Activated CD8-positive, alpha-beta memory T cell treated with anti-CD3 and anti-CD28 coated beads for 48 hours (primary cell): Measurements from ENCODE around the gene NEURL1B.

Experiments used
- DNase-seq, 3 experiments: peaks; one replicate each; pipeline ENCODE4 v3.0.0-alpha.2; 2020; ENCODE audit warnings: low read depth in 2 of 3, low spot score in 2 of 3

The NEURL1B gene

DNA sequence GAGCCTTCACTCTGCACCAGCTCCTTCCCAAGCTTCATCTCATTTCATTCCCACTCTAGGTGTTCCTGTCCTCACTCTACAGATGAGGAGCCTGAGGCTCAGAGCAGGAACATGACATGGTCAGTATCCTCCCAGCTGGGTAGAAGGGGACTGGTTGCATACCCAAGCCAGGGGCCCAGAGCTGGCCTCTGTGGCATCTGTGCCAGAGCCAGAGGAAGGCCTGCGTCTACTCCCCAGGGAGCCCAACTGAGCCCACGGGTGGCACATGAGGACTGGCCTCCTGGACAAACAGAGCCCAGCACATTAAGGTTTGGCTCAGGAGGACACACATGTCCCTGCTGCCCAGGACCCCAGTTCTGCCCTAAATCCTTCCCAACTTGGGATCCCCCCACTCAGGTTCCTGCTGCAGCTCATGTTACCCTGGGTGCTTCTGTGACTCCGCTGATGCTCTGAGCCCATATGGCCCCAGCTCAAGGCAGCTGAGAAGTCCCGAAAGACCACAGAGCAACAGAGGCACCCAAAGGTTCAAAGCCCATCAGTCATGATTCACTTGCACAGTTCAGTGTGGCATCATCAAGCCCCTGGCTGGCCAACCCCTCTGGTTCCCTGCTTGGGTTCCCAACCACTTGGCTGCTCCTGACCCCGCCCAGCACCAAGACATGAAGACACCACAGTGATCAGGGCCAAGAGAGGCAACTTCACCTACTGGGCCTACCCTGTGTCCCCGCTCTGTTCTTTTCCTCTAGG lies 8.5 kb upstream of the NEURL1B start:
- no peak for DNase-seq

DNA sequence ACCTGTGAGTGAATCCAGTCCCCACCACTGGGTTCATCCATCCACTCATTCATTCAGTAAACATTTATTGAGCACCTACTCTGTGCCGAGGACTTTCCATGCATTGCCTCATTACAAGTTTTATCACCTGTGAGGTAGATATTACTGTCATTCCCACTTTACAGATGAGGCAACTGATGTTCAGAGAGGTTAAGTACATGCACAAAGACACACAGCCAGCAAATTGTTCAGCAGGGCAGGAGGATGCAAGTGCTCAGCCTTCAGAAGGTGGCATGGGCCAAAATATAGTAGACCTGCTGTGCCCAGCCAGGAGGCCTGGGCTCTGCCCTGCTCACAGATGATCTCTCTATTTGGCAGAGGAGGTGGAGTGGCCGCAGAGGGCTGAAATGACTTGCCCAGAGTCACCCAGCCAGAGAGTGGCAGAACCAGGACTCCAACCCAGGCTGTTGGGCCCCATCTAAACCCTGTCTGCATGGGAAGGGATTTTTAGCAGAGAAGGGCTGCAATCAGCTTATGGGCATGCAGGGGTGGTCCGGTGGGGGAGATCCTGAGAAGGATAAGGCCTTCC lies 7.6 kb upstream of the NEURL1B start:
- no peak for DNase-seq

DNA sequence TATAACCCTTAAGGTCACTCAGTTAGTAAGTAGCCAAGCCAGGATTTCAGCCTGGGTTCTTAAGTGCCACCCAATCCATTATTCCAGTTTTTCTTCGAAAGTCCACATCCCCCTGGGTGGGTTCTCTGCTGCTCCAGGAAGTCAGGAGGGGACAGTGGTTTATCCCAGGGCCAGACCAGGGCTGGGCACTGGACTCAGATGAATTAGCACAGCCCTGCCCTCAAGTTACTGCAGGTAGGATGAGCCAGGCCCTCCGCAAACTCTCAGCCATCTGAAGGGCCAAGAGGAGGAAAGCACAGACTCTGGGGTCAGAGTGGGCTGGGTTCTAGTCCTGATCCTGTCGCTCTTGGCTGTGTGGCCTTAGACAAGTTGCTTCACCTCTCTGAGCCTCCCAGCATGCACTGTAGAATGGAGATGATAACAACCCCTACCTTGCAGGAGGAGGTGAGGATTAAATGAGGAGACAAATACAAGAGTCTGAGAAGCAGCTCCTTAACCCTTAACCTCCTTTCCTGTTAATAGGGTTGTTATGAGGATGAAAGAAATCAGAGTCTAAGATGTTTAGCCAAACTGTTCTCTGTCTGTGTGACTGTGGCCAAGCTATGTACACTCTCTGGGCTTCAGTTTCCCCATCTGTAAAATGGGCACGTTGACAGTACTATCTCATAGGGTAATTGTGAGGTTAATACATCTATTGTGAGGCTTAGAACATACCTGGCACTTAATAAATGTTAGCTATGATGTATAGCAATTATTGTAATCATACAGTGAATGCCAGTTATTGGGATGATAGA lies 6.8 kb upstream of the NEURL1B start:
- DNase-seq = no peak

DNA sequence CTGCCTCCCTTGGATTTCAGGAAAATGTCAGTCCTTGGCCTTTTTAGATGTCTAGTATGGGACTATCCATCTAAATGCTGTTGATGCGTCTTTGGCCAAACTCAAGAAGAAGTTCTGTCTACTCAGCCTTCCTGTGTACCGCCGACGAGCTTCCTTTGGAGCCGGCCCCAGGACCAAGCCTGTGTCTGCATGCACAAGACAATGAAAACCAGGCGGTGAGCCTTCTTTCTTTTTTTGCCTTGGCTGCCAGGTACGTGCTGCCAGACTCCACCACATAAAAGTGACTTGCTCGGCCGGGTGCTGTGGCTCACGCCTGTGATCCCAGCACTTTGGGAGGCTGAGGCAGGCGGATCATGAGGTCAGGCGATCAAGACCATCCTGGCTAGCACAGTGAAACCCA lies 6.0 kb upstream of the NEURL1B start:
- no peak for DNase-seq

DNA sequence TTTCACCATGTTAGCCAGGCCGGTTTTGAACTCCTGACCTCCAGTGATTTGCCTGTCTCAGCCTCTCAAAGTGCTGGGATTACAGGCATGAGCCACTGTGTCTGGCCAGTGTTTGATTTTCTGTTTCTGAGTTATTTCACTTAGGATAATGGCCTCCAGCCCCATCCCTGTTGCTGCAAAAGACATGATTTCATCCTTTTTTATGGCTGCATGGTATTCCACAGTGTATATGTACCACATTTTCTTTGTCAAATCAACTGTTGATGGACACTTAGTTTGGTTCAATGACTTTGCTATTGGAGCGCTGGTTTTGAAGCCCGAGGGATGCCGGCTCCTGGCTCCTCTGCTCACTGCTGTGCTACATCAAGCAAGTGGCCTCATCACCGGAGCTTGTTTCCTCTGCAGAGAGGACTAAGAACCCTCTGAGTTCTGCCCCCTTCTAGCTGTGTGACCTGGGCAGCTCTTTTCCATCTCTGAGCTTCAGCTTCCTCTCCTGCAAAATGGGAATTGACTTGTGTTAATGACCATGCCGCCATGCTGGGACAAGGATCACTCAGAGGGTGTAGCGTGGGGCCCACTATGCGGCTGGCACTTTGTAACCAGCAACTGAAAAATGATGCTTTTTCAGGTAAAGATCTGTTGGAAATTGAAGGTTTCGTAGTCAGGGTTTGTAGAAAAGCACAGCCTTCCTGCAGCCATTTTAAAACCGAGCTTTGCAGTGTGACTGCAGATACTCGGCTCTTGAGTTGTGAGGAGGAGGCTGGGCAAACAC lies 4.6 kb upstream of the NEURL1B start:
- no peak for DNase-seq

DNA sequence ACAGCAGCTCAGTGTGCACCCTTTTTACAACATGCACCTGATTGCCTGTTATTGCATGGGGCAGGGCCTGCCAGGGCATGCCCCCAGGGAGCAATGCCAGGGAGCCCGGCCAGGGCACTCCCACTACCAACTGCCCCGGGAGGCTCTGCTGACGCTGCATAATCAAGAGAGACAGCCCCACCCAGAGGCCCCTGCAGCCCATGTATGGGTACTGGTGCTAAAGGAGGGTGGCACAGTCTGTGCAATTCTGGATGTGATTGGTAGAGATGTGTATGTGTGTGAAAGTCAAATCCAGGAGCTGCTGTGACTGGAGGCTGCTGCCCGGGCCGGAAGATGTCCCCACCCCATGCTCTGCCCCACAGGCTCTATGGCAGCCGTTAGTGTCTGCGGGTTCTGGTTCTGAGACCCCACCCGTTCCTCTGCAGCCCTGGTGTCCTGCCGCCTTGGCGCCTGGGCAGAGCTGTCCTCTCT lies 3.9 kb upstream of the NEURL1B start:
- no peak for DNase-seq

DNA sequence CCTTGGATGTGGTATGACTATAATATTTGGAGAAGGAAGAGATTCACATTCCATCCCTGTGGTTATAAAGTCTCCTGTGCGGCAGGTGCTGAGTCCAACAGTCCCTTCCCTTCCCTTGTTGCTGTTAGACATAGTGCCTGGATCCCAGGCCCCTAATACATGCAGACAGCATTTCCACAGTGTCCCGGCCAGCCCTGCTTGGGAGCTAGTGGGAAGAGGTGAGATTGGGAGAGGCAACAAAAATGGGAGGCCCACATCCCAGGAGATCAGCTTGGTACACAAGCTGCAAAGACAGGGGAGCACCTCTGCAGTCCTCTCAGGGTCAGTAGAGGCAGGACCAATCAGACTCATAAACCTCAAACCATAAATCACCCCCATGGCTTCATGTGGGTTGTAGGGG lies 3.3 kb upstream of the NEURL1B start:
- no peak for DNase-seq

DNA sequence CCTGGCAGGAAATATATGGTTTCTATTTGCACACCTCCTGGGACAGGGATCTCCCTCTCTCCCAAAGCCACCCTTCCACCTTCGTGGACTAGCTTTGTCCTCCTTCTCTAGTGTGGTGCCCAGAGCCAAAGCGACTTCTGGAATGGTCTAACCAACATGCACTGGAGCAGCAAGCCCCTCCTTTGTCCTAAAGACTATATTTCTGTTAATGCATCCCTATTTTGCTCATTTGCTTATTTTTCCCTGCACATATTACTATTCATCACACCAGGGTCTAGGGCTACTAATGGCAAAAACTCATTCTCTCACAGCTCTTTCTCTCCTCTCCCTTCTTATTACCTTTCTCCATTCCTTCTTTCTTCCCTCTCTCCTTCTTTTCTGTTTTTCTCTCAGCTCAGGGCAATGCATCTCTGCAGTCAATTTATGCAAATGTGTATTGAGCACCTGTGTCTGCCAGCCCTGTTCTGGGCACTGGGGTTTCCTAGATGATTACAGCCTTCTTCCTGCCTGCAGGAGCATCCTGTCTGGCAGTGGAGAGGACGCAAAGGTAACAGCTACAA lies 2.8 kb upstream of the NEURL1B start:
- no peak for DNase-seq

DNA sequence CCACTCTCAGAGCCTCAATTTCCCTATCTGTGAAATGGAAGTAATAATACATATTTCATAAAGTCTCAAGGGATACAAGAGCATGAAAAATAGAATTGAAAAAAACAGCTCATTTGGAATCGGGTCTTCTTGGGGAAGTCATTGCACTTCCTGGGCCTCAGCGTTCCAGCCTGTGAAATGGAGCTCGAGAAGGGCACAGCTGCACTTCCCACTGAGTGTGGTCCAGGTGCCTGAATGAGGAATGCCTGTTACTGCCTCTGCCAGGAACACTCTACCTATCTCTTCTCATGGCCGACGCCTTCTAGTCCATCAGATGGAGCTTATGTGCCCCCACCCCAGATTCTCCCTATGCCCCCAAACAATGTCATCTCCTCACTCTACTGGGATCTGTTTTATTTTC lies 924 bp upstream of the NEURL1B start:
- no peak for DNase-seq

DNA sequence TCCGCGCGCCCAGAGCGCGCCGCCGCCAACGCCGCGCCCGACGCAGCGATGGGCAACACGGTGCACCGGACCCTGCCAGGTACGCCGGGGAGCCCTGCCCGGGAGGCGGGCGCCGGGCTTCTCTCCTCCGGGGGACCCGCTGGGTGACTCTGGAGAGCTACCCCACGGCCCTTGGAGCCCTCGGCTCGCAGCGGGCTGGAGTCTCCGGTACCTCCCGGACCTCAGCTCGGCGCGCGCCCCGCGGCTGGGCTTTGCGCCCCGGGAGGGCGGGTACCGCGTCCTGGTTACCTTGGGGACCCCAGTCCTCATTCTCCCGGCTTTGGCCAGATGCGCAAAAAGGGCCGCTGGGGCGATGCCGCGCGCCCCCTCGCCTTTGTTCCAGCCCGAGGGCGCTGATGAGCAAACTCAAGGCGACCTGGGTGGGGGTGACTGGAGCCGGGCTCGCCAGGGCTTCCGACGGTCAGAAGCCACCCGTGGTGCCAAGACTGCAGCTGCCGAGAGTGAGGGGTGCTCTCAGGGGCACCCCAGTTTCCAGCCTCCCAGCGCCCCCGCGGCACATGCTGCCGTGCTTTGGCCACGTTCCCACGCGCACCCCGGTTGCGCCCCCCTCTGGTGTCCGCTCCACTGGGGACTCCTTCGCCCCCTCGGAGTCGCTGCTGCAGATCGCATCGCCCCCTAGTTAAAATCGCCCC lies 442 bp downstream of the NEURL1B start:
- DNase-seq = peak in 1 of 3 experiments; percentile 3

DNA sequence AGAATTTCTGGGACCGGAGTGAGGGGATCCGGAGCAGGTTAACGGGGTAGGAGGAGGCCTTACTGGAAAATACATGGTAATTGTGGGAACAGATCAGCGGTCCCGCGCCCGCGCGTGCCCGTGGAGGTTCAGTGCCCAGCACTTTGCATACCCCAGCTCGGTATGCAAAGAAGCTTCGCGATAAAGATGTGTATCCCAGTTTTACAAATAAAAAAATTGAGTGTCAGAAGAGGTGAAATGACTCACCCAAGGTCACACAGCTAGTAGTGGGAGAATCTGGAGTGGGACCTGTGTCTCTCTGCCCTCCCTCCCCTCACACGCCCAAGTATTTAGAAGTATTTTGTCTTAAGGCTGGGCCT lies 967 bp downstream of the NEURL1B start:
- DNase-seq = no peak

DNA sequence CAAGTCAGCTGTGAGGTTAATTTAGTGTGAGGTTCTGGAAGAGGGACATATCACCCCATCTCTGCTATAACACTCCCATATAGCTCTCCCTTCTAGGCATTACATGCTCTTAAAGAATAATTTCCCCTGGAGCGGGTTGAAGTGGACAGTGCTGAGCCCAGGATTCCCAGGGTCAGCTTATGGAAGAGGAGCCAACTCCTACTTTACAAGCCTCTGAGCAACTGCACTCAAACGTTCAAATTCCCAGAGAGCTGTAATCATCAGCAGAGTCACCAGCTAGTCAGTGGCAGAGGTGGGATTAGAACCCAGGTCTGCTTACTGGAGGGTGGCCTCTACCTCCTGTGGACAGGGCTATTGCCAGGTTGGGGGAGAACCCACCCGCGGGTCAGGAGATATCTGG lies 1.4 kb downstream of the NEURL1B start:
- DNase-seq = no peak

DNA sequence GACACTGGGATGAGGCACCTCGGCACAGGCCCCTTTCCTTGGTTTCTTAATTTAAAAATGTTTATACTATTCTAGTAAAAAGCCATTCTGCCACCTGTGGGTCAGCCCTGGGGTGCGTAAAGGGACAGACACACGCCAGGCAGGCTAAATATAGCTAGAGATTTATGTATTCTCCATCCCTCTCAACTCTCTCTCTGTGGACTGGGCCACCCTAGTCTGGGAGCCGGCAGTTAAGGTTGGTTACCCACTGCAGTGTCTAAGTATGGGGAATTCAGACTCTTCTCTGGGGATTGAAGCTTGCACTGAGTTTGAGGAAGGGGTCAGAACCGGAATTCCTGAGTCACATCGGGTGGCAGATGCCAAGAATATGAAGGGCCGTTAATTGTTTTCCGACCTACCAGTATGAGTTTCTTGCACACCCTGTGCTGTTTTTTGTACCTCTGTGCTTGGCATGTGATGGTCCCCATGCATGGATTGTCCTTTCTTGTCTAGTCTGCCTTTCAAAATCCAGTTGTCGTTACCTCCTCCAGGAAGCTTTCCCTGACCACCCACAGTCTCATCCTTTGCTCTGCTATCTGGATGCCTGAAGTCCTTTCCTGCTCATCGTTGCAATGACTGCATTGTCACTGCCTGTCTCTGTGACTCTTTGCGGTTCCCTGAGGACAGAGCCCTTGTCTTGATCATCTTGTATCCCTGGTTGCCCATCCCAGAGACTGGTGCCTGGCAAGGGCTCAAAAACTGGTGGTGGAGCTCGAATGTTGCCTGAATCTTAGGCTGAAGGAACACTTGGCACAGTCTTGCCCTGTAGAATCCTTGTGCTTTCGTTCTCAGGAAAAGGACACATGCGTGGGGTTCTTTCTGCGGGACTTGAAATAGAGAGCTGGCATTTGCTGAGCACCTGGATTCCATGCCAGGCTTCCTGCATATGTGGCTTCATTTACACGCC lies 2.1 kb downstream of the NEURL1B start:
- no peak for DNase-seq

DNA sequence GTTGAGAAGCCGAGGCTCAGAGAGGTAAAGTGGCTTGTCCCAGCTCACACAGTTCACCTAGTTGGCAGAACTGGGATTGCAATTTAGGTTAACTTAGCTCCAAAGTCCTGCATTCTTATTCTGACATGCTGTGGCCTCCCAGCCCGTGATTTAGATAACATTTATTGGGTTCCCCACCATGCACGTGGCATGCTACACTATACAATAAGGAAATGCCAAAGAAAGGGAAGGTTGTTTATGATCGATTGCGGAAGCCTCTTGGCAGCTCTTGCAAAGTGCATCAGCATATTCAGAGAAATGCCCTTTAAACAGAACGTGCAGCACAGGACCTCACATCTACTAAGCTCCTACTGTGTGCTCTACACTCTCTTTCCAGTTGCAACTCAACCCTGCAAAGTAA lies 3.2 kb downstream of the NEURL1B start:
- no peak for DNase-seq

DNA sequence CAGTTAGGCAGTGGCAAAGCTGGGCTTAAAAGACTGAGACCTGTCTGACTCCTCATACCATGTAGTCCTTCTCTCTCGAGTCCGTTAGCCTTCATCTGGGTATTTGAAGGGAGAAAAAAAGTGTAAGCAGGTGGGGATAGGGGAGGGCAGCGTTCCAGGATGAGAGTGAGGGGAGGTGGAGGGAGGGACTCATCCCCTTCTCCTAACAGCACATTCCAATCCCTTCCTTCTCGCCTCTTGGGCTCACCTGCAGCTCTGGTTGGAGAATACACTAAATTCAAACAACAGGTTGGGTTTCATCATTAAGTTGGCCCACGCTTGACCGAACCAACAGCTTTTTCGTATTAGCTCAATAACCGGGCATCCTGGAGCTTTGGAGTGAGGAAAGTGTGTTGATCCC lies 3.6 kb downstream of the NEURL1B start:
- no peak for DNase-seq

DNA sequence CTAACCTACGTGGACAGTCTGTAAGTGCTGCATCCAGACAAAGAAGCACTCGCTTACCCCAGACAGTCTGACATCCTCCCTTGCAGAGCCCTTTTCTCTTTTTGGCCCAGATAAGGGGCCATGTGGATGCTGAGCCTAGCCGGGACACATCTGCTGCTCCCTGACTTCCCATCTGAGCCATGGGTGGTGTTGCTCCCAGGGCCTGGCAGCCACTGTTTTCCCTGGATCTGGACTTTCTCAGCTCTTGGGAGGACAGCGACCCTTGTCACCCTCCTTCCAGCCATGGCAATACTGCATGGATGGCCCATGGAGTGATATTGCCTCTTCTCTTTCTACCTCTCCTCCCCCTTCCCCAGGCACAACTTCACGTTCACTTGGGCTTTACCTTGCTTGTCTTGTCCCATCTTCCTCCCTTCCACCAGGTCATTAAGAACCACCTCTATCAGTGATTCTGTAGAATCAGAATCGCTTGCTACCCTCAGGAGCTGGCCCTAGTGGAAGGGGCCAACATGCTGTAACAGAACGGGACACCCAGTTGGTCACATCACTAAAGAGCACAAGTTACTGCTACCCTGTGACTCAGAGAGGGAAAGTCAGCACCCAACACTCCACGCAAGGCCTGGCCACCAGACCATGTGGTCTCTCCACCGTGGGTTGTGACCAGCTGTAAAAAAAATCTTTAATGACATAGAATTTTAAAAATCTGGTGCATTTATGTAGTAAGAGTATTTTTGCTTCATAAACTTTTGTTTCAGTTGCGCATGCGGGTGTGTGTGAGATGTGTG lies 4.4 kb downstream of the NEURL1B start:
- no peak for DNase-seq

DNA sequence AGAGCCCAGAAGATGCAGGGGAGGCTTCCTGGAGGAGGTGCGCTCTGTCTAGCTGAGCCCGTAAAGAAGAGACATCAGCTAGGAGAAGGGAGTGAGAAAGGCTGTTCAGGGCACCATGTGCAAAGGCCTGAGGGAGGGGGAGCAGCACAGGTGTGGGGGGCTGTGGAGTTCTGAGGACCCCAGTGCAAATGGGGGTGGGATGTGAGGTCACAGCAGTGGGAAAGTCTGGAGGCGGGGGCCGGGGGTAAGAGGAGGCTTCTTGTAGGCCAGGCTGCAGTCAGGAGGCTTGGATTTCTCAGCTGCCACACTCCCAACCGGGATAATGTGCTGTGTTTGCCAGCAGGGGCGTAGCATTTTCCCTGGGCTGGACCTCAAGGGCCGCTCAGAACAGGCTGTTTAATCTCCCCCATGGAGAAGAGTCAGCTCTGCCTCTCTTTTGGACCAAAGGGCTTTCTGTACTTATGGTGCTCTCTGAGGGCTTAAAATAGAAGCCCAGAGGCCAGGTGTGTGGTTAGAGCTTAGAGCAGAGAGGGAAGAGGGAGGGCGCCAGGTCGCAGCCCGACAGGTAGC lies 5.7 kb downstream of the NEURL1B start:
- DNase-seq = no peak

DNA sequence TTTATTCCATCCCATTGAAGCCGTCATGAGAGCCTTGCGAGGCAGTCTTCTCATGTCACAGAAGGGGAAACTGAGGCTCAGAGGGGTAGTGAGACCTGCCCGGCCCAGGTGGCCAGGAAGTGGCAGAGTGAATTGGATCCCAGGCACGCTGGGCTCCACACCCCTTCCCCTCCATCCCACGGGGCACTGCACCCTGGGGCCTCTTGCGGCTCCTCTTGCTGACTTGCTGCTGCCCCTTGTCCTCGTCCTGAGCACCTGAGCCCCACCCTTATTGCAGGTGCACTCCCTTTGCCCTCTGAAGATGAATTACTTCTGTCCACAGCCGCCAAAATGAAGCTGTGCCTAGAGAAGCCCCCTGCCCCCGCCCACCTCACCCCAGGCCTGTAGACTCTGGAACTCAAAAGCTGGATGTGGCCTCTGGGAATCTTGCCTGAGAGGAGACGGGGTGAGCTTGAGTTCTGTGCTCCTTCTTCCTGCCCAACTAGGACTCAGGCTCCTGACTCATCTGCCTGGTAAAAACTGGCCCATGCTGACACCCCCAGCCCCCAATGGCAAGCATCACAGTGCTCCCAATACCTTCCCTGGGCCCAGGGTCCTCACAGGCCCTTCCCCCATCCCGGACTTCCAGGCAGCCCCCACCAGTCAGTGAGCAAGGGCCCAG lies 6.4 kb downstream of the NEURL1B start:
- no peak for DNase-seq
